Kidney (tissue), 14 donors: ENCODE data around the gene OR5A2. TPM values are rescaled to one million over a fixed set of nuclear protein-coding genes. Genes with fewer than 3 reads are reported as not detected.

Source experiments
- DNase-seq, 5 donors: peaks; one replicate each; pipeline ENCODE4 v3.0.0-alpha.2; 2013 to 2020
- FAIRE-seq: peaks from 2 replicates; lab custom pipeline; 2012; peaks lifted over from hg19 to GRCh38; lab: Jason Lieb, UNC
- H3K27ac ChIP-seq, 2 donors: one replicate each; pipeline ENCODE4 v1.7.0; 2013; ENCODE audit warnings: low read depth in 2 of 2, low read length in 2 of 2, inconsistent platforms in 1 of 2
- H3K27me3 ChIP-seq: one replicate; pipeline ENCODE4 v1.7.1; 2013; ENCODE audit warnings: low read length, inconsistent platforms; ENCODE audit not compliant: control insufficient read depth, insufficient read depth
- H3K36me3 ChIP-seq, 3 donors: one replicate each; pipeline versions ENCODE4 v1.7.0 to v1.7.1; 2013; ENCODE audit warnings: low read length in 3 of 3, control low read depth in 1 of 3, inconsistent platforms in 1 of 3; ENCODE audit not compliant: insufficient read depth in 3 of 3, control insufficient read depth in 2 of 3
- H3K4me1 ChIP-seq, 3 donors: one replicate each; pipeline versions ENCODE4 v1.7.0 to v1.7.1; 2013; ENCODE audit warnings: low read length in 3 of 3, inconsistent platforms in 1 of 3, low read depth in 1 of 3; ENCODE audit not compliant: control insufficient read depth in 2 of 3, insufficient read depth in 2 of 3
- H3K4me3 ChIP-seq, 3 donors: one replicate each; pipeline versions ENCODE4 v1.7.0 to v1.8.1; 2013; ENCODE audit warnings: low read length in 3 of 3, control low read depth in 1 of 3, inconsistent platforms in 1 of 3
- H3K9ac ChIP-seq, 3 donors: one replicate each; pipeline versions ENCODE4 v1.7.0 to v1.7.1; 2013; ENCODE audit warnings: low read length in 3 of 3, control low read depth in 1 of 3, inconsistent platforms in 1 of 3
- H3K9me3 ChIP-seq, 3 donors: one replicate each; pipeline versions ENCODE4 v1.7.0 to v1.7.1; 2013; ENCODE audit warnings: low read length in 3 of 3, control low read depth in 1 of 3, inconsistent platforms in 1 of 3; ENCODE audit not compliant: control insufficient read depth in 2 of 3, insufficient read depth in 1 of 3
- CTCF ChIP-seq: IDR thresholded peaks from 3 replicates; pipeline ENCODE4 v1.5.1; 2012; ENCODE audit warnings: mild to moderate bottlenecking, moderate library complexity, borderline replicate concordance; ENCODE audit not compliant: insufficient read depth; ENCODE audit errors: extremely low read depth
- intact Hi-C: fragments of 100-400 bp; cut with DNase I; formaldehyde crosslinking; loops from one replicate; pipeline ENCODE4 v1.11.1; 2022
- polyA plus RNA-seq: library from polyadenylated mRNA; stranded (reverse); fragments of 350-450 nt; fragmentation: Illumina TruSeq; extraction: RNeasy Lipid Tissue Mini Kit (QIAGEN cat#74804); gene quantifications from one replicate; pipeline ENCODE4 v1.2.3, GENCODE V29; 2014; ENCODE audit warnings: low read depth, low replicate concordance; ENCODE audit not compliant: insufficient read depth
- total RNA-seq: library from RNA; stranded (reverse); fragmentation: NEBNext Ultra II Directional; extraction: Animal tissue kit (Norgen Biotek cat#: 25700); gene quantifications from one replicate; pipeline ENCODE4 v1.2.1, GENCODE V29; 2021
- donor health status: control.
- donor health status: control.
- donor health status: control.
- donor health status: control.
- donor health status: control.
- donor health status: DM: yes; HTN: yes; CAD: no.
- donor health status: Normal renal cell carcinoma (clear cell type).

The OR5A2 gene
- total and polyA plus RNA-seq, 2 donors from 2014 or later: not detected

- no peaks in the 10 kb centered on the region for H3K4me1 ChIP-seq
- no peak for TF ChIP-seq CTCF
- no peak overlapping the region for H3K4me3 ChIP-seq
- DNase-seq: no peak
- H3K27ac ChIP-seq: no peak overlapping the region
- H3K9ac ChIP-seq: no peak overlapping the region
- no peak for FAIRE-seq
- intact Hi-C loops: no loop called here
- no peaks in the 10 kb centered on the region for H3K27me3 ChIP-seq
- no peaks in the 10 kb centered on the region for H3K36me3 ChIP-seq
- no peaks in the 10 kb centered on the region for H3K9me3 ChIP-seq
Measured at GRCh38 chr11:59437770-59438169, 11.6 kb upstream of the OR5A2 start.

- DNase-seq (no peak), FAIRE-seq (no peak)
- Histone ChIP-seq H3K27ac (no peak within 1 kb of the TSS), H3K9me3 (no peaks in the 10 kb centered on the region), H3K4me1 (no peaks in the 10 kb centered on the region), H3K9ac (no peak within 1 kb of the TSS), H3K36me3 (no peaks in the 10 kb centered on the region), H3K27me3 (no peaks in the 10 kb centered on the region), H3K4me3 (no peak within 1 kb of the TSS)
- TF ChIP-seq CTCF: no peak
- intact Hi-C loops: no loop called here
Measured at GRCh38 chr11:59436169-59436568, 10.0 kb upstream of the OR5A2 start, which contains the start of gene OR5A1. TSS of gene OR5A1 (plus strand) at chr11:59436469. CDS start at chr11:59443169, 6,700 bp downstream.

GRCh38 chr11:59429924-59430516, 3.8 kb upstream of the OR5A2 start:
- intact Hi-C loops: loop anchor here (5.0 kb wide), 1 partner anchor 263 kb away; no protein-coding TSS in a partner anchor
- DNase-seq (peak in 2 of 5 donors; percentile 26 to 58), FAIRE-seq (peak; percentile 58)

More at GRCh38 chr11:59429924-59430516, 3.8 kb upstream of the OR5A2 start:
- H3K4me3 ChIP-seq: no peak overlapping the region
- no peak overlapping the region for H3K9ac ChIP-seq
- H3K9me3 ChIP-seq: no peaks in the 10 kb centered on the region
- H3K36me3 ChIP-seq: no peaks in the 10 kb centered on the region
- H3K4me1 ChIP-seq: no peaks in the 10 kb centered on the region
- no peaks in the 10 kb centered on the region for H3K27me3 ChIP-seq
- peak; percentile 75 for TF ChIP-seq CTCF
- no peak overlapping the region for H3K27ac ChIP-seq
